Measurements from ENCODE around the gene TAP1.

Gene TAP1

DNA sequence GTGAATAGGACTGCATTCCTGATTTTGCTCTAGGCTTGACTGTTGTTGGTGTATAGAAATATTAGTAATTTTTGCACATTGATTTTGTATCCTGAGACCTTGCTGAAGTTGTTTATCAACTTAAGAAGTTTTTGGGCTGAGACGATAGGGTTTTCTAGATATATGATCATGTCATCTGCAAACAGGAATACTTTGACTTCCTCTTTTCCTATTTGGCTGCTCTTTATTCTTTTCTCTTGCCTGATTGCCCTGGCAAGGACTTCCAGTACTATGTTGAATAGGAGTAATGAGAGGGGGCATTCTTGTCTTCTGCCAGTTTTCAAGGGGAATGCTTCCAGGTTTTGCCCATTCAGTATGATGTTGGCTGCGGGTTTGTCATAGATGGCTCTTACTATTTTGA is 50.1 kb downstream of the TAP1 start:
- DNase-seq (ENCODE audit: low spot score): no peak

DNA sequence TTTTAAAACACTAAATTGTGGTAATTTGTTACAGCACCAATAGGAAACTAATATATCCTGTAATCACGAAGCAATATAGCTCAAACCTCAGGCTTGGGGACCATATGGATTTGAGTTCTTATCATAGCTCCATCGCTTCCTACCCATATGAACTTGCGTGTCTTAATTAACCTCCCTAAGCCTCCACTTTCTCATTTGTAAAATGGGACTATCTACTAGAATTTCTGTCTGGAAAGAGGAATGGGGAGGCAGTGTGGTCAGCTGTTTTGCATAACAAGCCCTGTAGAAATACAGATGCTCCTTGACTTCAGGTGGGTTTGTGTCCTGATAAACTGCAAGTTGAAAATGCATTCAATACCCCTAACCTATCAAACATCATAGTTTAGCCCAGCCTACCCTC is 53.8 kb downstream of the TAP1 start:
- no peak for DNase-seq (ENCODE audit: low spot score)

GRCh38 chr6:32799168-32799567 is 54.3 kb downstream of the TAP1 start:
- DNase-seq (ENCODE audit: low spot score): no peak

DNA sequence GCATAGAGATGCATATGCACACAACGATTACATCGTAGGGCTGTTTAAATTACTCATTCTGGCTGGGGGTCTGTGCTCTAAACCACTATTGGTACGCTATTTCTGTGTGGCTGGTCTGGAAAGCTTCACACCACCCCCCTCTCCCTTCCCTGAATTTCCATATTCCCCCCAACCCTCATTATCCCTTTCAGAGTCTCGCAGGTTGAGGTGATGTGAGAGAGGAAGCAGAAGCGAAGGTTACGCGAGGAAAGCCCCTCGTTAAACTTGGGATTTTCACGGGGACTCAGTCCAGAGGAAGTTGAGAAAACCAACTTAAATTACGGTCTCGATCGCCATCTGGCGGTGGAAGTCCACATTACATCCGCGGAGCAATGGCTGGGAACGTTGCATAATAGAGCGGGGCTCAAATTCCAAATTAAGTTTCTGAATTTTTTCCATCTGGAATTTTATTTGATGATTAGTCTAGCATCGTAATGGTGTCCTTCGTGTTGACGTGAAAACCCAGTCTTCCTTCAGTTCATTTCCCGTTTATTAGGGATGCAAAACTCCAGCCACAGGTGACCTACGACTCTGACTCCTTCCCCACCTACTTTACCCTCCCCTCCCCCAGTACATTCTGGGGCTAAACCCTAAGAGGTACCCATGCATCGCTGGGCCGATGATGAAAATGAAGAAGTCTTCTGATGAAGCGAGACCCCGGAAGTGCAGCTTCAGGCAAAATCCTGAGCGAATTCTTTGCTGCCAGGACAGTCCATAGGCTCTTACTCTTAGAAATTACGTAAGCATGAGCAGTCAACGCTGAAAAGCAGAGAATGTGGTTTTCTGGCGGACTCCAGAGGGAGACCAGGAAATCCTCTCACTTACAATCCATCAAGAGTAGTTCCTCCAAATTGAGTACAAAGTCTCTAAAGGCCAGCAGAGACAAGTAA is 56.4 kb downstream of the TAP1 start:
- DNase-seq (ENCODE audit: low spot score): peak; percentile 58
